GM06990 (cell line): ENCODE data around the gene YIPF3.

Source experiments
- DNase-seq: peaks from one replicate; pipeline ENCODE4 v3.0.0-alpha.2; 2011; ENCODE audit not compliant: insufficient read length; ENCODE audit errors: extremely low read depth
- H3K27me3 ChIP-seq: replicated peaks from 2 replicates; pipeline ENCODE4 v1.6.0; 2011; ENCODE audit warnings: low read length; ENCODE audit not compliant: control insufficient read depth, insufficient read depth
- H3K36me3 ChIP-seq: 2 replicates; pipeline ENCODE4 v1.5.1; 2011; ENCODE audit warnings: low read length; ENCODE audit not compliant: control insufficient read depth, insufficient read depth
- H3K4me3 ChIP-seq: replicated peaks from 2 replicates; pipeline ENCODE4 v1.5.1; 2011; ENCODE audit warnings: low read depth, mild to moderate bottlenecking, control low read depth, low read length
- TF ChIP-seq, protein P1 (sequence below): IDR thresholded peaks from 2 replicates; pipeline ENCODE4 v1.5.1; 2011; ENCODE audit warnings: low read length, control low read depth, mild to moderate bottlenecking, inconsistent platforms; ENCODE audit not compliant: insufficient read depth, poor library complexity, severe bottlenecking

The YIPF3 gene

DNA sequence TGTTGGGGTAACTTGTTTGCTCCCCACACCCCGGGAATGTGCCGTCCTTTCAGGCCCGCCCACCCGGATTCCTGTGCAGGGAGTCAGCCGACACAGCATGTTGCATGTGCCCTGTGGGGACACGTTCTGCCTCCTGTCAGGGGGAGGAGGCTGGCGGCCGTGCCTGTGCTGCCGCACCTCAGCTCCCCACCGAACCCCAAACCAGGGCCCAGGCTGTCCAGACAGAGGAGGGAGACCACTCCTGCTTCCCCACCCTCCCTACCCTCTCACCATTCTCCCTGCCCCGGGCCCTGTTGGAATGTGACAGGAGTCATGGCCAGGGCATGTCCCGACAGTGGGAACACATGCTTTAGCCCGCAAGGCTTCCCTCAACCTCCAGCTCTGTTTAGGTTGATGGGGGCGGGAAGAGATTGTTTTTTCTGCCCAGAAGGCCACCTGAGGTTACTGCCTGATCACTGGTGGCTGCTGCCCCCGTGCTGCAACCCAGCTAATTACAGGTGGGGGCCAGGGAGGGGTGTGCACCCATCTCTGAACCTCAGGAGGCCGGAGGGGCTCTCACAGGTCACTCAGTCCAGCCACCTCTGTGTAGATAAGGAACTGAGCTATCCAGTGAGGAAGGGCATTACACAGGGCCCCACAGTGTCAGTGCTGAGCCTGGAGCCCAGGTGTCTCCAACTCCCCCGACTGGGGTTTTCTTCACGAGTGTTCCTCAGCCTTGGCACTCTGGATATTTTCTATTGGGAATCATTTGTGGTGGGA lies 20.2 kb downstream of the YIPF3 start:
- DNase-seq: no peak
- Histone ChIP-seq H3K4me3 (no peak overlapping the region), H3K36me3 (peaks cover 22% of the 10 kb centered on the region), H3K27me3 (no peaks in the 10 kb centered on the region)
- TF ChIP-seq, protein P1, sequence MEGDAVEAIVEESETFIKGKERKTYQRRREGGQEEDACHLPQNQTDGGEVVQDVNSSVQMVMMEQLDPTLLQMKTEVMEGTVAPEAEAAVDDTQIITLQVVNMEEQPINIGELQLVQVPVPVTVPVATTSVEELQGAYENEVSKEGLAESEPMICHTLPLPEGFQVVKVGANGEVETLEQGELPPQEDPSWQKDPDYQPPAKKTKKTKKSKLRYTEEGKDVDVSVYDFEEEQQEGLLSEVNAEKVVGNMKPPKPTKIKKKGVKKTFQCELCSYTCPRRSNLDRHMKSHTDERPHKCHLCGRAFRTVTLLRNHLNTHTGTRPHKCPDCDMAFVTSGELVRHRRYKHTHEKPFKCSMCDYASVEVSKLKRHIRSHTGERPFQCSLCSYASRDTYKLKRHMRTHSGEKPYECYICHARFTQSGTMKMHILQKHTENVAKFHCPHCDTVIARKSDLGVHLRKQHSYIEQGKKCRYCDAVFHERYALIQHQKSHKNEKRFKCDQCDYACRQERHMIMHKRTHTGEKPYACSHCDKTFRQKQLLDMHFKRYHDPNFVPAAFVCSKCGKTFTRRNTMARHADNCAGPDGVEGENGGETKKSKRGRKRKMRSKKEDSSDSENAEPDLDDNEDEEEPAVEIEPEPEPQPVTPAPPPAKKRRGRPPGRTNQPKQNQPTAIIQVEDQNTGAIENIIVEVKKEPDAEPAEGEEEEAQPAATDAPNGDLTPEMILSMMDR: peak; percentile 53

DNA sequence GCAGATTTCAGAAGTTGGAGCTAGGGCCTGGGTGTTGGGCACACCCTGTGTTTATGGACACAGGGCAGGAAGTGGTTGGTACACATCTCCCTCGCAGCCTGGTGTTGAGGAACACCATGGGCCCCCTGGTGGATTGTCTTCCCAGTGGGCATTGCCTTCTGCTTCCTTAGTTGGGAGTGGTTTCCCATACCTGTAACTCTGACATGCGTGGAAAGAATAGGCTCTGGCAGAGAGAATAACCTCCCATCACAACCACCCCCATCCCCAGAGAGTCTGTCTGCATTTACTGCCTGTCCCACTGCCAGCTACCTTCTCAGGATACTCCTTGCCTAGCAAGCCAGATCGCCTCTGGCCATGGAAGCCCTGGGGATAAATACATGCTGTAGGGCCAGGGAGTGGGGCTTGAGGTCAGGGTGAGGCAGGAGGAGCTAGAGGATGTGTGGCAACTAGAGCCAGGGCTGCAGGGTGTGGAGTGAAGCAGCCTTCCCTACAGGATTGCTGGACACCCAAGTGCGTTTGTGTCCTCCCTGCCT lies 21.3 kb downstream of the YIPF3 start:
- Histone ChIP-seq H3K27me3 (no peaks in the 10 kb centered on the region), H3K4me3 (no peak overlapping the region), H3K36me3 (peaks cover 17% of the 10 kb centered on the region)
- TF ChIP-seq, protein P1: peak; percentile 4
- DNase-seq: no peak

DNA sequence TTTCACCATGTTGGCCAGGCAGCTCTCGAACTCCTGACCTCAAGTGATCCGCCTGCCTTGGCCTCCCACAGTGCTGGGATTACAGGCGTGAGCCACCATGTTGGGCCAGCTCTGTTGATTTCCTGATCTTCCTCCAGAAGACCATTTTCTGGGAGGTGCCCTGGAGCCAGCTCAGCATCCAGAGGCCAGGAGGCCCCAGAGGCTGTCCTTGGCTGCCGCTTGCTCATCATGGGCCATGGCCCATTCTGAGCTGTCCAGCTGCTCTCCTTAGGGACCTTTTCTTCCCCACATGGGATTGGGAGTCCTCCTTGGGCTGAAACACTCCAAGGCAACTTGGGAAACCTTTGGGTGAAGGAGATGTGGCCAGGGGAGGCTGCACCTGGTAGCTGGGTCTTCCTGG lies 22.0 kb downstream of the YIPF3 start:
- Histone ChIP-seq H3K36me3 (peaks cover 13% of the 10 kb centered on the region), H3K4me3 (no peak overlapping the region), H3K27me3 (no peaks in the 10 kb centered on the region)
- no peak for DNase-seq
- TF ChIP-seq, protein P1: no peak

DNA sequence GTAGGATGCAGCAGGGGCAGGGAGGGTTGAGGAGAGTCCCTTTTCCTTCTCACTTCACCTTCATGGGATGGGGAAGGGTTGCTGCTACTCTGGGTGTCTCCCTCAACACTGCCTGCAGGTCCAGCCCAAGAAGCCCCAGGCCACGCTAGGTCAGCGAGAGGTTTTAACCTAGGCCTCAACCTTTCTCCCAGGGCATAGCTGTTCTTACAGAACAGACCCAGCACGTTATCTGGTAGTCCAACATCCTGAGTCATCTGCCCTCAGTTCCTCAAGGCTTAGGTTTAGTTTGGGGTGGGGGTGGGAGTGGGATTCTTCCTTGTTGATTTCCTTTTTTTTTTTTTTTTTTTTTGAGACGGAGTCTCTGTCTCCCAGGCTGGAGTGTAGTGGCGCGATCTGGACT lies 22.4 kb downstream of the YIPF3 start:
- DNase-seq: no peak
- H3K36me3 ChIP-seq: peaks cover 16% of the 10 kb centered on the region
- TF ChIP-seq, protein P1: no peak
- H3K27me3 ChIP-seq: no peaks in the 10 kb centered on the region
- no peak overlapping the region for H3K4me3 ChIP-seq

DNA sequence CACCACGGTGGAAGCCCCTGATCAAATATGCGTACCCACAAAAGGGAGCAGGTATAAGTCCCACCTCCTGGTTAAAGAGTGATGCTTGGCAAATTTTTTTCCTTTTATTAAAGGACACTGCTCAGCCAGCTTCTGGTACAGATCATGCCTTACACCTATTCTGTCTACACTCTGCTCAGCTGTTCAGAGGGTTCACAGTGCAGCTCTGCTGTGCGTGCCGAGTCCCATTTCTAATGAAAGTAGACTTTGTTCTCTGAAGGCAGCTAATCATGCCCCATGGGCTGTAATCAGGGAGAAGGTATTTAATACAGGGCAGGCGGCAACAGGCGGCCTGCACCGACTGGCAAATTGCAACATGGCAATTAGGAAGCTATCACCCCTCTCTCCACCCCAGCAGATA lies 22.9 kb downstream of the YIPF3 start:
- Histone ChIP-seq H3K4me3 (no peak overlapping the region), H3K36me3 (peaks cover 11% of the 10 kb centered on the region), H3K27me3 (no peaks in the 10 kb centered on the region)
- TF ChIP-seq, protein P1: no peak
- no peak for DNase-seq
